ENCODE data around the gene ATG9B. TPM values are rescaled to one million over a fixed set of nuclear protein-coding genes. Genes with fewer than 3 reads are reported as not detected.

The ATG9B gene
- total RNA-seq, 1 experiment from 2014 or later: 0.98 TPM

DNA sequence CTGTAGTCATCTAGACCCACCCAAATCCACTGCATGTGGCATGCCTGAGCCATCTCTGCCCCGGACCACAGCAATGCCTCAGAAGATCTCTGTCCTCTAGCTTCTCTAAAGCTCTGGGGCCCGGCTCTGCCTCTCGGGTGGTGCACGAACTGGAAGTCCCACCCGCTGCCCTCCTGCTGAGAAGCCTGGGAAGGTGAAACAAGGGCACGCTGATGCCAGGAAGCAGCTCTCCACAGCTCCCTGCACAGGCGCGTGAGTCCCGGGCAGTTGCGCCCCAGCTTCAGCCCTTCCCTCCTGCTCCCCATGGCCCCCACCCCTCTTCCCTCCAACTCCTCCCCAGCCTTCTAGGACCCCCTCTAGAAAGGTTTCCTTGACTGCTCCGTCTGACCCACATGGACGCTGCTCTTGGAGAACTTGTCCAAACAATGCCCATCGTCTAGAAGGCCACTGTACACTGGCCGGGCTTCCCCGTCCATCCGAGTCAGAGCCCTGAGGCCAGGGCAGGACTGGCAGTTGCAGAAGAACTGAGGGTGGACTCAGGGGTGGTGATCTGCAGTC lies 58.9 kb downstream of the ATG9B start:
- POLR2A ChIA-PET: no interaction called here
- no peak for ATAC-seq
- H3K4me1 ChIP-seq (ENCODE audit: control insufficient read depth, insufficient read depth, low read length): peaks cover 3% of the 10 kb centered on the region
- DNase-seq (ENCODE audit: low read depth, low spot score): no peak
- in situ Hi-C loops (cut with HindIII; ENCODE audit: low pct_unique_long_range_greater_than_20kb, low sequenced_read_pairs): no loop called here
- no peaks in the 10 kb centered on the region for H3K9me3 ChIP-seq (ENCODE audit: control insufficient read depth, insufficient read depth, low read depth, low read length)
- no peaks in the 10 kb centered on the region for H3K27me3 ChIP-seq (ENCODE audit: control insufficient read depth, insufficient read depth, low read length)
- no peaks in the 10 kb centered on the region for H3K36me3 ChIP-seq (ENCODE audit: control insufficient read depth, insufficient read depth, low read length)
- no peak overlapping the region for H3K27ac ChIP-seq (ENCODE audit: low read length)
- no peak overlapping the region for H3K4me3 ChIP-seq (ENCODE audit: low read depth in 2 of 2, low read length in 2 of 2)
- intact Hi-C loops (cut with micrococcal nuclease; ENCODE audit: unreplicated experiment): no loop called here
- TF ChIP-seq, protein P1, sequence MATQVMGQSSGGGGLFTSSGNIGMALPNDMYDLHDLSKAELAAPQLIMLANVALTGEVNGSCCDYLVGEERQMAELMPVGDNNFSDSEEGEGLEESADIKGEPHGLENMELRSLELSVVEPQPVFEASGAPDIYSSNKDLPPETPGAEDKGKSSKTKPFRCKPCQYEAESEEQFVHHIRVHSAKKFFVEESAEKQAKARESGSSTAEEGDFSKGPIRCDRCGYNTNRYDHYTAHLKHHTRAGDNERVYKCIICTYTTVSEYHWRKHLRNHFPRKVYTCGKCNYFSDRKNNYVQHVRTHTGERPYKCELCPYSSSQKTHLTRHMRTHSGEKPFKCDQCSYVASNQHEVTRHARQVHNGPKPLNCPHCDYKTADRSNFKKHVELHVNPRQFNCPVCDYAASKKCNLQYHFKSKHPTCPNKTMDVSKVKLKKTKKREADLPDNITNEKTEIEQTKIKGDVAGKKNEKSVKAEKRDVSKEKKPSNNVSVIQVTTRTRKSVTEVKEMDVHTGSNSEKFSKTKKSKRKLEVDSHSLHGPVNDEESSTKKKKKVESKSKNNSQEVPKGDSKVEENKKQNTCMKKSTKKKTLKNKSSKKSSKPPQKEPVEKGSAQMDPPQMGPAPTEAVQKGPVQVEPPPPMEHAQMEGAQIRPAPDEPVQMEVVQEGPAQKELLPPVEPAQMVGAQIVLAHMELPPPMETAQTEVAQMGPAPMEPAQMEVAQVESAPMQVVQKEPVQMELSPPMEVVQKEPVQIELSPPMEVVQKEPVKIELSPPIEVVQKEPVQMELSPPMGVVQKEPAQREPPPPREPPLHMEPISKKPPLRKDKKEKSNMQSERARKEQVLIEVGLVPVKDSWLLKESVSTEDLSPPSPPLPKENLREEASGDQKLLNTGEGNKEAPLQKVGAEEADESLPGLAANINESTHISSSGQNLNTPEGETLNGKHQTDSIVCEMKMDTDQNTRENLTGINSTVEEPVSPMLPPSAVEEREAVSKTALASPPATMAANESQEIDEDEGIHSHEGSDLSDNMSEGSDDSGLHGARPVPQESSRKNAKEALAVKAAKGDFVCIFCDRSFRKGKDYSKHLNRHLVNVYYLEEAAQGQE (IDR thresholded peaks at IDR 0.05; ENCODE audit: insufficient read depth in 1 of 2, low read depth in 2 of 2, low read length in 1 of 2): no peak
- TF ChIP-seq SIN3A (IDR thresholded peaks at IDR 0.05; ENCODE audit: borderline replicate concordance, insufficient read depth, low read depth, low read length): no peak
- no peak for TF ChIP-seq TCF7L2 (IDR thresholded peaks at IDR 0.05; ENCODE audit: low read depth, low read length)
- TF ChIP-seq POLR2AphosphoS5 (IDR thresholded peaks at IDR 0.05; ENCODE audit: low read depth, low read length): no peak
- TF ChIP-seq, protein P2, sequence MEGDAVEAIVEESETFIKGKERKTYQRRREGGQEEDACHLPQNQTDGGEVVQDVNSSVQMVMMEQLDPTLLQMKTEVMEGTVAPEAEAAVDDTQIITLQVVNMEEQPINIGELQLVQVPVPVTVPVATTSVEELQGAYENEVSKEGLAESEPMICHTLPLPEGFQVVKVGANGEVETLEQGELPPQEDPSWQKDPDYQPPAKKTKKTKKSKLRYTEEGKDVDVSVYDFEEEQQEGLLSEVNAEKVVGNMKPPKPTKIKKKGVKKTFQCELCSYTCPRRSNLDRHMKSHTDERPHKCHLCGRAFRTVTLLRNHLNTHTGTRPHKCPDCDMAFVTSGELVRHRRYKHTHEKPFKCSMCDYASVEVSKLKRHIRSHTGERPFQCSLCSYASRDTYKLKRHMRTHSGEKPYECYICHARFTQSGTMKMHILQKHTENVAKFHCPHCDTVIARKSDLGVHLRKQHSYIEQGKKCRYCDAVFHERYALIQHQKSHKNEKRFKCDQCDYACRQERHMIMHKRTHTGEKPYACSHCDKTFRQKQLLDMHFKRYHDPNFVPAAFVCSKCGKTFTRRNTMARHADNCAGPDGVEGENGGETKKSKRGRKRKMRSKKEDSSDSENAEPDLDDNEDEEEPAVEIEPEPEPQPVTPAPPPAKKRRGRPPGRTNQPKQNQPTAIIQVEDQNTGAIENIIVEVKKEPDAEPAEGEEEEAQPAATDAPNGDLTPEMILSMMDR (IDR thresholded peaks at IDR 0.05): no peak
- CTCF ChIA-PET: interaction anchor here (1.4 kb wide), 1 partner anchor 45 kb away, joined by 5 read pairs; no protein-coding TSS in a partner anchor
- BruUV-seq (replicated peaks): no TSS peak

Other genes with a start within 250 kb of the ATG9B start
- 0.31 TPM for gene TMEM176B, start 224.1 kb downstream of the ATG9B start, total RNA-seq (2021; ENCODE audit: unreplicated experiment)
- 0.39 TPM for gene TMEM176A, start 223.7 kb downstream of the ATG9B start, total RNA-seq (2021; ENCODE audit: unreplicated experiment)
- 0.15 TPM for gene AOC1, start 172.0 kb downstream of the ATG9B start, total RNA-seq (2021; ENCODE audit: unreplicated experiment)
- 1.8 TPM for gene KCNH2, start 46.2 kb downstream of the ATG9B start, total RNA-seq (2021; ENCODE audit: unreplicated experiment)
- gene NOS3, start 33.5 kb downstream of the ATG9B start, total RNA-seq (2021; ENCODE audit: unreplicated experiment): 3.1 TPM
- 49.8 TPM for gene ABCB8, start 4.0 kb upstream of the ATG9B start, total RNA-seq (2021; ENCODE audit: unreplicated experiment)
- gene ASIC3, start 24.0 kb upstream of the ATG9B start, total RNA-seq (2021; ENCODE audit: unreplicated experiment): 1.3 TPM
- 25.6 TPM for gene CDK5, start 33.4 kb upstream of the ATG9B start, total RNA-seq (2021; ENCODE audit: unreplicated experiment)
- 580 TPM for gene SLC4A2, start 35.1 kb upstream of the ATG9B start, total RNA-seq (2021; ENCODE audit: unreplicated experiment)
- gene FASTK, start 56.3 kb upstream of the ATG9B start, total RNA-seq (2021; ENCODE audit: unreplicated experiment): 95.0 TPM
- 112 TPM for gene TMUB1, start 59.0 kb upstream of the ATG9B start, total RNA-seq (2021; ENCODE audit: unreplicated experiment)
- 103 TPM for gene AGAP3, start 62.0 kb upstream of the ATG9B start, total RNA-seq (2021; ENCODE audit: unreplicated experiment)
- not detected for gene GBX1, start 143.2 kb upstream of the ATG9B start, total RNA-seq (2021; ENCODE audit: unreplicated experiment)
- not detected for gene ASB10, start 162.8 kb upstream of the ATG9B start, total RNA-seq (2021; ENCODE audit: unreplicated experiment)
- not detected for gene H2BK1, start 186.0 kb upstream of the ATG9B start, total RNA-seq (2021; ENCODE audit: unreplicated experiment)
- gene ABCF2, start 202.7 kb upstream of the ATG9B start, total RNA-seq (2021; ENCODE audit: unreplicated experiment): 64.4 TPM
- gene CHPF2, start 208.0 kb upstream of the ATG9B start, total RNA-seq (2021; ENCODE audit: unreplicated experiment): 44.9 TPM
- gene SMARCD3, start 224.2 kb upstream of the ATG9B start, total RNA-seq (2021; ENCODE audit: unreplicated experiment): 27.8 TPM

Data from Panc1 (cell line).